ENCODE data around the gene NFIB. TPM values are rescaled to one million over a fixed set of nuclear protein-coding genes. Genes with fewer than 3 reads are reported as not detected.

The NFIB gene
- total RNA-seq, 1 donor from 2014 or later: 99.4 TPM

DNA sequence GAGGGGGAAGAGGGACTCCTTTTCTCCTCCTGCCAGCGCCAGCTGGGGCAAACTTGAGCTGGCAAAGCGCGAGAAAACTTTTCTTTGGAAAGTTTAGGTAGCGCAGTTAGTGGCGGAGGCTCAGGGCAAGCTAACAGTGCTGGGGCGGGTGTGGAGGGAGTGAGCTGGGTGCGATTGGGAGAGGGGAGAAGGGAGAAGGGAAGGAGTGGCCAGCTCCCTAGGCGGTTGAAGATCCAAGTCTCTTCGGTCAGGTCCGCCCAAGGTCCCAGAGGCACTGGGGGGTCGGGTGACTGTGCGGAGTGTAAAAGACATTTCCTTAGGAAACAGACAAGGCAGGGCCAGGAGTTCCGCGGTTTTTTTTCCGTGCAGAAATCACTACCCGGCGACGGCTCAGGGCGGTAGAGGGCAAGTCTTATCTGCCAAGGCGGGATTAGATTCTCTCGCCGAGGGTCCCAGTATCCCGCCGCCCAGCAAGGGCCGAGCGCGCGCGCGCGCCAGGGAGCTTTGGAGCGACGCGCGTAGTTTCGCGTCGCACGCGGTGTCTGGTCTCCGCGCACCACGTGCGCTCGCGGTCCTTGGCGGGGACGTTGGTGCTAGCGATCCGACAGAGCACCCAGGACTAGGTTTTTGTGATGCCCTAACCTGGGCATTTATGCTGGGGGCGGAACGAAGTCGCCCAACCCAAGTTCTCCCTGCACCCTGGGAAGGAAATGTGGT is 33.6 kb upstream of the NFIB start:
- no peaks in the 10 kb centered on the region for H3K36me3 ChIP-seq
- H3K4me1 ChIP-seq: peaks cover 16% of the 10 kb centered on the region
- DNase-seq (no peak), ATAC-seq (peak; percentile 52)
- peak overlapping the region; percentile 57 for H3K4me3 ChIP-seq
- intact Hi-C loops (cut with DNase I): no loop called here
- TF ChIP-seq CTCF (IDR thresholded peaks at IDR 0.05): peak; percentile 8
- no peaks in the 10 kb centered on the region for H3K9me3 ChIP-seq
- H3K27ac ChIP-seq: peak overlapping the region; percentile 81
- peaks cover 50% of the 10 kb centered on the region for H3K27me3 ChIP-seq

DNA sequence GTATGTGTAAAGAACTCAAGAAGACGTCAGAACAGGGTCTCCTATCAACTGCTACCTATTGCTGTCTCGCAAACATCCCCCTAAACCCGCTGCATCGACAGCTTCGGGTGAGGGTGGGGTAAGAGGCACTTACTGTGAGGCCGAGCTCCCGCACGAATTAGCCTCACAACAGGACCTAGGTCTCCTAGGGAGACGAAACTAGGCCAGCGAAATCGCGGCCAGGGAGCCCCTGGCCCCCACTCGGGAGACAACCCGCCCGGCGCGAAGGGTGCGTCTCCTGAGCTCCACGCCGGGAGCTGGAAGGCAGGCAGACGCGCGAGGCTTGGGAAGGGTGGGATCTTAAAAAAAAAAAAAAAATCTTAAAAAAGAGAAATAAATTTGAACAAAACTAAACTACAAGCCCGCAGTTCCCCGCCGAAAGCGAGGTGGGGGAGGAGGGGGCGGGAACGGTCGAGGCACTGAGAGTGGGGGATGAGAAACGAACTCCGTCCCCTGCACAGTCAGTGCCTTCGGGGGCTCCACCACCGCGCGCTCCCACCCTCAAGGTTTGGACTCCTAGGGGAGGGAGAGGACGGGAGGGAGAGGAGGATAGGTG is 33.0 kb upstream of the NFIB start:
- H3K27me3 ChIP-seq: peaks cover 50% of the 10 kb centered on the region
- DNase-seq: no peak
- peak; percentile 4 for ATAC-seq

GRCh38 chr9:14346231-14346791 is 32.4 kb upstream of the NFIB start:
- Histone ChIP-seq H3K27ac (peak overlapping the region; percentile 81), H3K4me1 (peaks cover 26% of the 10 kb centered on the region), H3K36me3 (no peaks in the 10 kb centered on the region), H3K9me3 (no peaks in the 10 kb centered on the region), H3K27me3 (peaks cover 50% of the 10 kb centered on the region), H3K4me3 (peak overlapping the region; percentile 57)
- DNase-seq (no peak), ATAC-seq (no peak)
- TF ChIP-seq CTCF (IDR thresholded peaks at IDR 0.05): no peak
- intact Hi-C loops (cut with DNase I): no loop called here

More for the DNA sequence above, 33.0 kb upstream of the NFIB start:
- no peak for TF ChIP-seq CTCF (IDR thresholded peaks at IDR 0.05)
- Histone ChIP-seq H3K36me3 (no peaks in the 10 kb centered on the region), H3K4me3 (peak overlapping the region; percentile 57), H3K4me1 (peaks cover 20% of the 10 kb centered on the region), H3K27ac (peak overlapping the region; percentile 81), H3K9me3 (no peaks in the 10 kb centered on the region)
- intact Hi-C loops (cut with DNase I): no loop called here

DNA sequence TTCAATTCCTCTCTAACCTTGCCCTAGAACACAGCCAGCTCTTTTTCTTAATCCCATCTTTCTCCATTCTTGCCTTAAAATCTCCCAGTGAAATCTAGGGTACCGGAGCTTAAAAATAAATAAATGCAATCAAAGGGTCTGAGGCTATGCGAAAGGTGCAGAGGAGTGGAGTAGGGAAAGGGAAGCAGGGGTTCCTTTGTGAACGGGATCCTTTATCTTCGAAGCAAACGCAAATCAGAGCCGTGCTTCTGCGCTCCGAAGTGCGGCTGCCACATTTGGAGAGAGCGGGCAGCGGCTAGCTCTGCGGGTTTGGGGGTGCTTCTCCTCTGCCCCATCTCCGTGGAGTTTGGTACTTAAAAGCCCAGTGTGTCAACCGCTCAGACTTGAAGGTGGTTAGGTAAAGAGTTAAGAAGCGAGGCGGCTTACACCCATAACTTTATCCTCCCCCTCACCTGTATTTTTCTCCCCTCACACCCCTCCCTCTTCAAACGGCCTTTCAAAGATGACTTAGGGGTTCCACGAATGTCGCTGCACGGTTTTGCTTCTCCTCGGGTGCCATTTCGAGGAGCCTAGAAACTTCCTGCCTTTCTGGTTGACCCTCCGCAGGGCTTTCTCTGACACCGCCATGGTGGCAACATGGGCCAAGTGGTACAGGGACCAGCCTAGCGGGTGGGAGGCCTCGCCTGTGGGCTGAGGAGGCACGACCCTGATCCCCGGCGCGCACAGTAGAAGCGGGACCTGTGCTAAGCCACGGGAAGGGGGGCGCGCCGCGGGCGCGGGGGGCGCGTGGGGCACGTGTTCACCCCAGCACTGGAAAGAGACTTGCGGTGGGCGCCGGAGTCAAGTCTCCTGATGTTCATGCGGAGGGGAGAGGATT is 31.7 kb upstream of the NFIB start:
- intact Hi-C loops (cut with DNase I): no loop called here
- Histone ChIP-seq H3K4me1 (peaks cover 21% of the 10 kb centered on the region), H3K27me3 (peaks cover 50% of the 10 kb centered on the region), H3K36me3 (no peaks in the 10 kb centered on the region), H3K9me3 (no peaks in the 10 kb centered on the region), H3K27ac (peak overlapping the region; percentile 81), H3K4me3 (peak overlapping the region; percentile 57)
- no peak for DNase-seq
- ATAC-seq: no peak
- TF ChIP-seq CTCF (IDR thresholded peaks at IDR 0.05): no peak

GRCh38 chr9:14344941-14345353 is 31.0 kb upstream of the NFIB start:
- Histone ChIP-seq H3K27ac (peak overlapping the region; percentile 58), H3K4me1 (peaks cover 21% of the 10 kb centered on the region), H3K36me3 (no peaks in the 10 kb centered on the region), H3K4me3 (no peak overlapping the region), H3K9me3 (no peaks in the 10 kb centered on the region), H3K27me3 (peaks cover 49% of the 10 kb centered on the region)
- no peak for DNase-seq
- intact Hi-C loops (cut with DNase I): no loop called here
- TF ChIP-seq CTCF (IDR thresholded peaks at IDR 0.05): no peak
- ATAC-seq: no peak
